ENCODE results near the gene HSPA14.
"Not testable (repeated sequence)": the region's sequence is repeated elsewhere in the genome, so short reads cannot be mapped to it uniquely, and the experiment has no call there.

HSPA14 gene

GRCh38 chr10:14884082-14884481 is 46.0 kb downstream of the HSPA14 start:
- no peak for DNase-seq

DNA sequence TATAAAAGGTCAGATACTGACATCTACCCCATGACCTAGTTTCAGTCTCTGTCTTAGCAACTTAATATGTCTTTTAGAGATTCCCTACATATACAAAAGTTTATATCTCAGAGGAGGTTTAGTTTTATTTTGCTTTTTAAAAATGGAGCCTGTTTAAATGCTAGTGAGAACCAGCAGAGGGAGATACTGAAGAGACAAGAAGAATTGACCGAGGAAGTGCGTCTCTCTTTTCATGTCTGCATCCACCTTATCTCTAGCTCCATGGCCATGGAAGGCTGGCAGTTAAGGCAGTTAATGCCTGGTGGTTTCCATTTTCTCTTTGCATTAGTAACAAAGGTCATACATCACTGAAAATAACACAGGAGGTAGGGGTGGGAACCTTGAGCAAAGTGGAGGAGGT is 51.2 kb downstream of the HSPA14 start:
- DNase-seq: no peak

DNA sequence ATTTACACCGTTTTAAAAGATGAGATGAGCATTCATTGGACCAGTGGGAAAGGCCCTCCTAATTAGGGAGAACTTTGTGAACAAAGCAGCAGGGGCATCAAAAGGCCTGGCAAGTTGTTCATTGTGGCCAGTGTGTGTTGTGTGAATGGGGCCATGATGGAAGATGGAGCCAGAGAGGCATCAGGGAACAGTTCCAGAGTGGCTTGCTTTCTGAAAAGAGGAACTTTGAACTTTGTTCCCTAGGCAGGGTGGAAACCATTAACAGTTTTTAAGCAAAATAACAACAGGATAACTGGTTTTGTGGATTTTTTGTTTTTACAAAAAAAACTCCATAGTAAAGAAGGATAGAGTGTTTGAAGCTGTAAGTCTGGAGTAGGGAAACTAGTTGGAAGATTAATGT is 53.0 kb downstream of the HSPA14 start:
- DNase-seq: no peak

- peak; percentile 17 for DNase-seq
Measured at GRCh38 chr10:14904316-14904732, 66.2 kb downstream of the HSPA14 start.

- DNase-seq: no peak
Measured at GRCh38 chr10:14904864-14905263, 66.8 kb downstream of the HSPA14 start.

GRCh38 chr10:14905890-14906289 is 67.8 kb downstream of the HSPA14 start:
- no peak for DNase-seq

- no peak for DNase-seq
Measured at GRCh38 chr10:14906765-14907164, 68.7 kb downstream of the HSPA14 start.

- not testable (repeated sequence) for DNase-seq
Measured at GRCh38 chr10:14907591-14907990, 69.5 kb downstream of the HSPA14 start.

DNA sequence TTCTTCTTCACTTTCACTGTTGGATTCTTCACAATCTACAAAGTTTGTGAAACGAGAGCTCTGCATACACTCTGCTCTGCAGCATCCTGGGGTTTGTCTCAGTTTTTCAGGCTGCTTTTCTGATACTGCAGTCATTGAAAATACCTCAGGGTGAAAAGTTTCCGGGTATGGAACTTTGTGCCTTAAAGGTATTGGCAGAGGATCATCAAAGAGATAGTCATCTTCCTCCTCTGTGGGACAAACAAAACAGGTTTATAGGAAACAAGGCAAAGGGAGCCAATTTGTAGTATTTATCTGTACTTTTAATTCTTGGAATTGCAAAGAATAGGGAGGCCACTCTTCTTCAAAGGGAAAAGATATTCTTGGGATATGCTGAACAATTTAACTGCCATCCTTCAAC is 71.0 kb downstream of the HSPA14 start:
- DNase-seq: no peak

DNA sequence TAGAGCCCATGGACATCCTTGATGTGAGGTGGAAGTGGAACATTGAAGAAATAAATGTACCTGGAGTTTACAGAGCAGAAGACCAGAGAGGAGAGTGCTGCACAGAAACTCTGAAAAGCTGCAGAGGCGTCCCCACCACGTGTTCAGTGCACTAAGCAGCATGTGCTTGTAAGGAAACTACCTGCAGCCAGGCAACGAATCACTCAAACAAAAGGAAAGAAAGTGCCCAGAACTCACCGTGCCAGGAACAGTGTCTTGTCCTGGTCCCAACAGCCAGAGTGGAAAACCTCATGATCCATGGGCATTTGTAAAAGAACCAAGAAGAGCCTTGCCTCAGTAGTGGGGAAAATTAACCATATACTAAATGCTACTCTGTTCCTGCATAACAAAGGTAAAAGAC is 72.8 kb downstream of the HSPA14 start:
- no peak for DNase-seq

- DNase-seq: no peak
Measured at GRCh38 chr10:14911801-14912200, 73.7 kb downstream of the HSPA14 start.

DNA sequence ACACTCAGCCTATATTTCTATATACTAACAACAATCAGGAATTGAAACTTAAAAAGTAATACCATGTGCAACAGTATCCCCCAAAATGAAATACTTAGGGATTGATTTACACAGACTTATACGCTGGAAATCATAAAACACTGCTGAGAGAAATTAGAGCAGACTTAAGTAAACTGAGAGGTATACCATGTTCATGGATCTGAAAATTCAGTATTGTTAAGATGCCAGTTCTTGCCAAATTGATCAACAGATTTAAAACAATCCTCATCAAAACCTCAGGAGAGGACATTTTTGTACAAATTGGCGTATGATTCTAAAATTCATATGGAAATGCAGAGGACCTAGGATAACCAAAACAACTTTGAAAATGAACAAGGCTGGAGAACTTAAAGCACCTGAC is 78.5 kb downstream of the HSPA14 start:
- no peak for DNase-seq

GRCh38 chr10:14917827-14918226 is 79.7 kb downstream of the HSPA14 start:
- no peak for DNase-seq

GRCh38 chr10:14918964-14919363 is 80.9 kb downstream of the HSPA14 start:
- DNase-seq: no peak

Measured in fibroblast of skin of abdomen (primary cell).